Spleen (tissue), 11 donors: ENCODE results near the gene UNC119. TPM values are rescaled to one million over a fixed set of nuclear protein-coding genes. Genes with fewer than 3 reads are reported as not detected.

Source experiments
- DNase-seq: peaks from one replicate; pipeline ENCODE4 v3.0.0-alpha.2; 2020
- H3K27ac ChIP-seq, 8 donors: fragments of 200-600 bp; sonication (generic) in 7 of 8; 1 replicate in 4 of 8; 2 replicates in 4 of 8; pipeline versions ENCODE4 v1.5.0 to v1.8.0; 2016 to 2021; ENCODE audit warnings: inconsistent platforms in 4 of 8, mild to moderate bottlenecking in 4 of 8, moderate library complexity in 1 of 8
- H3K27me3 ChIP-seq, 7 donors: fragments of 200-600 bp; sonication (generic) in 6 of 7; replicated peaks in 1 of 7; 1 replicate in 4 of 7; 2 replicates in 3 of 7; pipeline versions ENCODE4 v1.5.0 to v1.8.0; 2016 to 2021; ENCODE audit warnings: inconsistent platforms in 3 of 7, mild to moderate bottlenecking in 1 of 7
- H3K36me3 ChIP-seq, 6 donors: fragments of 200-600 bp; sonication (generic) in 5 of 6; 1 replicate in 4 of 6; 2 replicates in 2 of 6; pipeline versions ENCODE4 v1.5.0 to v1.8.0; 2016 to 2021; ENCODE audit warnings: inconsistent platforms in 2 of 6
- H3K4me1 ChIP-seq, 6 donors: fragments of 200-600 bp; sonication (generic) in 5 of 6; 1 replicate in 3 of 6; 2 replicates in 3 of 6; pipeline versions ENCODE4 v1.5.0 to v1.8.0; 2016 to 2021; ENCODE audit warnings: inconsistent platforms in 3 of 6
- H3K4me3 ChIP-seq, 8 donors: fragments of 200-600 bp; sonication (generic) in 7 of 8; 1 replicate in 4 of 8; 2 replicates in 4 of 8; pipeline versions ENCODE4 v1.5.0 to v1.8.0; 2016 to 2021; ENCODE audit warnings: inconsistent platforms in 4 of 8, mild to moderate bottlenecking in 4 of 8, moderate library complexity in 2 of 8
- H3K9me3 ChIP-seq, 8 donors: fragments of 200-600 bp; sonication (generic) in 7 of 8; 1 replicate in 4 of 8; 2 replicates in 4 of 8; pipeline versions ENCODE4 v1.5.0 to v1.8.0; 2016 to 2021; ENCODE audit warnings: inconsistent platforms in 4 of 8
- POLR2A ChIP-seq, 3 donors: fragments of 450-650 bp; IDR thresholded peaks; one replicate each; pipeline ENCODE4 v1.5.1; 2017; ENCODE audit warnings: antibody characterized with exemption in 3 of 3, mild to moderate bottlenecking in 1 of 3
- POLR2AphosphoS5 ChIP-seq, 3 donors: sonication (generic); formaldehyde crosslinking; IDR thresholded peaks; one replicate each; pipeline ENCODE4 v1.5.1; 2017; ENCODE audit warnings: antibody characterized with exemption in 3 of 3
- WGBS, 5 donors: extraction: QIAGEN DNeasy Blood & Tissue Kit in 3 of 5; methylation state at CpG; one replicate each; pipeline versions ENCODE4 v1.1.5 to v1.1.7; 2013 to 2018; 5-methylcytosine and 5-hydroxymethylcytosine counted together
- intact Hi-C: fragments of 100-400 bp; cut with DNase I; formaldehyde crosslinking; loops from one replicate; pipeline ENCODE4 v1.15.0; 2023; ENCODE audit warnings: low total_unique reads
- polyA plus RNA-seq, 3 donors: library from polyadenylated mRNA; stranded (reverse); fragments of 200-250 nt; gene quantifications; one replicate each; pipeline ENCODE4 v1.2.1, GENCODE V29; 2013
- total RNA-seq, 7 donors: library from RNA; depleted of rRNA in 3 of 7; stranded (reverse); fragments of >200 nt in 3 of 7; fragmentation: NEBNext Ultra II Directional in 4 of 7; extraction: Animal tissue kit (Norgen Biotek cat#: 25700) in 4 of 7; gene quantifications; one replicate each; pipeline versions ENCODE4 v1.1.0 to v1.2.1, GENCODE V29; 2016 to 2021
- TF ChIP-seq, protein P1 (sequence below), 11 experiments: fragments of 200-600 bp in 7 of 11; fragments of 450-650 bp in 4 of 11; sonication (generic) in 4 of 11; IDR thresholded peaks in 8 of 11; conservative IDR thresholded peaks in 3 of 11; 1 replicate in 7 of 11; 2 replicates in 4 of 11; pipeline versions ENCODE4 v1.4.0 to v1.8.0; 2016 to 2021; ENCODE audit warnings: antibody characterized with exemption in 11 of 11, inconsistent platforms in 4 of 11, mild to moderate bottlenecking in 1 of 11
- donor health status: healthy with polysubstance abuse.
- donor health status: DM: no; HTN: no; CAD: no; lungs with moderate emphysema.
- donor health status: DM: no; HTN: no; CAD: no.
- donor health status: Bipolar disorder and iron deficiency.
- donor health status: healthy.
- donor health status: DM: no; HTN: no; CAD: no.
- donor health status: DM: yes; HTN: yes; CAD: no.

UNC119 gene
- total and polyA plus RNA-seq, 10 donors: 41.5 to 76.0 (median 62.4) TPM

DNA sequence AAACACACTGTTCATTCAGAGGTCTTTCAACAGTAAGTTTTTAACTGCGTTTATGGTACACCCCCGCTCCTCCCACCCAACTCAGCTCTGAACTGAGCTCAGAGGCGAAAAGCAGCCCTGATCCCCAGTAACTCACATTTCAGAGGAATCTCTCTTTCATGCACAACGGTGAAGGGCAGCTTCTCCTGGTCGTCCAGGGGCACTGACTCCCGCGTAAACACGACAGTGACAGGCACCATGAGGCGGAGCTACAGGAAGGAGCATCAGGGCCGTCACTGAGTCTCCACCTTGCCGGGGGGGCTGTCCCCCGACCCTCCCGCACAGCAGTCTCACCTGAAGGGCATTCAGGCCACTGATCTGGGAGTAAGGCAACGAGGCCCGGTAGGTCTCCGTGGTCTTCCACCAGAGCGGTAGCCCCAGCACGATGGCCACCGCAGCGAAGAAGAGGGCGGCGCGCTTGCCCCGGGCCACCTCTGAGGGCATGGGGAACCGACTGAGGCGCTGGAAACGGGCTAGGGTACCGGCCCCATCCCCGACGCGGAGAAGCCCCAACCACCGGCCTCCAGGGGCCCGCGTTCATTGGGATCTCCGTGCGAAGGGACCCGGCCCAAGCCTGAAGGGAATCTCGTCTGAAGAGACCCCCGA, 18.4 kb upstream of the UNC119 start:
- 0 to 2% (median 1%) methylated on average over 6 to 39 of the region's 39 CpGs for WGBS, 5 donors
- Histone ChIP-seq H3K9me3 (no peaks in the 10 kb centered on the region), H3K4me3 (peak overlapping the region; percentile 63 to 97 (median 89)), H3K36me3 (peaks cover 0 to 15% (median 0%) of the 10 kb centered on the region in 6 donors), H3K4me1 (peaks cover 33 to 79% (median 61%) of the 10 kb centered on the region in 6 donors), H3K27me3 (no peaks in the 10 kb centered on the region), H3K27ac (peak overlapping the region; percentile 67 to 92 (median 88))
- intact Hi-C loops: no loop called here
- DNase-seq: peak; percentile 89
- no peak for TF ChIP-seq POLR2A (IDR thresholded peaks at IDR 0.05)
- TF ChIP-seq, protein P1, sequence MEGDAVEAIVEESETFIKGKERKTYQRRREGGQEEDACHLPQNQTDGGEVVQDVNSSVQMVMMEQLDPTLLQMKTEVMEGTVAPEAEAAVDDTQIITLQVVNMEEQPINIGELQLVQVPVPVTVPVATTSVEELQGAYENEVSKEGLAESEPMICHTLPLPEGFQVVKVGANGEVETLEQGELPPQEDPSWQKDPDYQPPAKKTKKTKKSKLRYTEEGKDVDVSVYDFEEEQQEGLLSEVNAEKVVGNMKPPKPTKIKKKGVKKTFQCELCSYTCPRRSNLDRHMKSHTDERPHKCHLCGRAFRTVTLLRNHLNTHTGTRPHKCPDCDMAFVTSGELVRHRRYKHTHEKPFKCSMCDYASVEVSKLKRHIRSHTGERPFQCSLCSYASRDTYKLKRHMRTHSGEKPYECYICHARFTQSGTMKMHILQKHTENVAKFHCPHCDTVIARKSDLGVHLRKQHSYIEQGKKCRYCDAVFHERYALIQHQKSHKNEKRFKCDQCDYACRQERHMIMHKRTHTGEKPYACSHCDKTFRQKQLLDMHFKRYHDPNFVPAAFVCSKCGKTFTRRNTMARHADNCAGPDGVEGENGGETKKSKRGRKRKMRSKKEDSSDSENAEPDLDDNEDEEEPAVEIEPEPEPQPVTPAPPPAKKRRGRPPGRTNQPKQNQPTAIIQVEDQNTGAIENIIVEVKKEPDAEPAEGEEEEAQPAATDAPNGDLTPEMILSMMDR (IDR thresholded peaks at IDR 0.05 in 8 of 11, conservative IDR thresholded peaks at IDR 0.05 in 3 of 11): no peak
- TF ChIP-seq POLR2AphosphoS5 (IDR thresholded peaks at IDR 0.05): no peak

DNA sequence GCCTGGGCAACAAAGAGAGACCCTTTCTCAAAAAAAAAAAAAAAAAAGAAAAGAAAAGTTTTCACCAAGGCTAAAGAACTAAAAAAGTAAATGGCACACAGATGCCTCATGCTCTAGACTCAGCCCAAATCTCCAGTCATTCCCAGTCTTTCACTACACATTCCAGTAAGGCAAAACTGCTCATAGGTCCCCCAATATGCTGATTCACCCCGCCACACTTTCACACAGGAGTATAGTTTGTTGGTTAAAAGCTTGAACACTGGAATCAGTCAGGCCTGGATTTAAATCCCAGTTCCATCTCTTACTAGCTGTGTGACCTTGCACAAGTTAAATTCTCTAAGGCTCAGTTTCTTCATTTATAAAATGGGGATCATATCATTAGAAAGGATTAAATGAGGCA, 17.0 kb upstream of the UNC119 start:
- no peak for DNase-seq
- peaks cover 33 to 82% (median 57%) of the 10 kb centered on the region in 6 donors for H3K4me1 ChIP-seq
- H3K4me3 ChIP-seq: peak overlapping the region in 2 of 8 donors; percentile 13 to 96
- TF ChIP-seq POLR2AphosphoS5 (IDR thresholded peaks at IDR 0.05): no peak
- no peak for TF ChIP-seq POLR2A (IDR thresholded peaks at IDR 0.05)
- TF ChIP-seq, protein P1 (IDR thresholded peaks at IDR 0.05 in 8 of 11, conservative IDR thresholded peaks at IDR 0.05 in 3 of 11): no peak
- H3K27ac ChIP-seq: no peak overlapping the region
- H3K36me3 ChIP-seq: peaks cover 0 to 23% (median 0%) of the 10 kb centered on the region in 6 donors
- WGBS, 5 donors: 94 to 100% (median 97%) methylated on average over 1 of the region's 1 CpG
- intact Hi-C loops: no loop called here
- no peaks in the 10 kb centered on the region for H3K27me3 ChIP-seq
- no peaks in the 10 kb centered on the region for H3K9me3 ChIP-seq

- peak overlapping the region in 1 of 8 donors; percentile 10 for H3K4me3 ChIP-seq
- no peaks in the 10 kb centered on the region for H3K9me3 ChIP-seq
- intact Hi-C loops: no loop called here
- no peaks in the 10 kb centered on the region for H3K27me3 ChIP-seq
- peak overlapping the region in 5 of 8 donors; percentile 36 to 52 (median 47) for H3K27ac ChIP-seq
- no peak for DNase-seq
- TF ChIP-seq POLR2A (IDR thresholded peaks at IDR 0.05) (no peak), POLR2AphosphoS5 (IDR thresholded peaks at IDR 0.05) (no peak)
- TF ChIP-seq, protein P1 (IDR thresholded peaks at IDR 0.05 in 8 of 11, conservative IDR thresholded peaks at IDR 0.05 in 3 of 11): no peak
- H3K36me3 ChIP-seq: peaks cover 0 to 37% (median 16%) of the 10 kb centered on the region in 6 donors
- H3K4me1 ChIP-seq: peaks cover 33 to 75% (median 58%) of the 10 kb centered on the region in 6 donors
- WGBS, 5 donors: 62 to 70% (median 67%) methylated on average over 3 of the region's 3 CpGs
These were observed 15.2 kb upstream of the UNC119 start for GRCh38 chr17:28567604-28568003.

DNA sequence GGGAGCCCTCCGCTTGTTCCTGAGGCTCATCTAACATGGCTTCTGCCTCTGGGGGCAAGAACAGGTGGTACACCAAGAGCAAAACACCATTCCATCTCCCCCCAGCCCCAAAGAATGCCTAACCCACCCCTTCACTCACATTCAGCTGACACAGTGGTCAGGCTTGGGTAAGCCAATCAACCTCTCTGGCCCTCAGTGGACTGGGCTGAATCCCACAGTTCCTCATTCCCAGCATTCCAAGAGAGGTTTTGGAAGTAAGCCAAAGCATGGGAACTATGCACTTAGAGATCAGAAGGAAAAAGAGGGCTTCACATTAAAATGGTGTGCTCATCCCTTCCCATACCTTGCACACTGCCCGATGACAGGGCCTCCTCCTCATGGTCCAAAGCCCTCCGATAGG, 11.1 kb upstream of the UNC119 start:
- 91 to 98% (median 94%) methylated on average over 3 of the region's 3 CpGs for whole genome bisulfite sequencing, 5 donors
- Histone ChIP-seq H3K4me1 (peaks cover 15 to 41% (median 26%) of the 10 kb centered on the region in 6 donors), H3K4me3 (no peak overlapping the region), H3K27me3 (no peaks in the 10 kb centered on the region), H3K9me3 (no peaks in the 10 kb centered on the region), H3K36me3 (peaks cover 0 to 78% (median 55%) of the 10 kb centered on the region in 6 donors), H3K27ac (peak overlapping the region in 1 of 8 donors; percentile 17)
- no peak for DNase-seq
- no peak for TF ChIP-seq POLR2A (IDR thresholded peaks at IDR 0.05)
- TF ChIP-seq, protein P1 (IDR thresholded peaks at IDR 0.05 in 8 of 11, conservative IDR thresholded peaks at IDR 0.05 in 3 of 11): no peak
- no peak for TF ChIP-seq POLR2AphosphoS5 (IDR thresholded peaks at IDR 0.05)
- intact Hi-C loops: no loop called here
